ENCODE data around the gene ANKRD10. TPM values are rescaled to one million over a fixed set of nuclear protein-coding genes. Genes with fewer than 3 reads are reported as not detected.

The ANKRD10 gene
- polyA plus RNA-seq, 1 donor, result 172 TPM

DNA sequence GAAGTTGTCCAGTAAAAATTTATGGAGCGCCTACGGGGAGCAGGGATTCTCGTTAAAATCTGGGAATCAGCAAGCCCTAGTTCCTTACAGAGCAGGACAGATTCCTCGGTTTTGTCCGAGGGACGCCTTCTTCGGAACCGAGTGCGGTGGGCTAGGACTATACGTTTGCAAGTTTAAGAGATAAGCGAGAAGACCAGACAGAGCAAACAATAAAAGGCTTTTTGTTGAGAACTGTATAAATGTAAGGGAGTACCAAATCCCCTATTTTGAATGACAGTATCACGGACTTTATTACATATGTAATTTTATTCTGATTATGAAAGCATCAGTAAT lies 971 bp upstream of the ANKRD10 start:
- H3K4me1 ChIP-seq (ENCODE audit: control insufficient read depth, insufficient read depth, low read length), result peaks cover 14% of the 10 kb centered on the region
- no peak for DNase-seq
- H3K27me3 ChIP-seq (ENCODE audit: control insufficient read depth, insufficient read depth, low read length), result peaks cover 3% of the 10 kb centered on the region
- H3K9me3 ChIP-seq (ENCODE audit: control insufficient read depth, low read depth, low read length), result no peaks in the 10 kb centered on the region
- peak overlapping the region; percentile 95 for H3K27ac ChIP-seq (ENCODE audit: low read length)
- WGBS (ENCODE audit: insufficient coverage, low lambda C conversion rate), result 20% methylated on average over 1 of the region's 12 CpGs
- H3K4me3 ChIP-seq (ENCODE audit: low read length), result peak overlapping the region; percentile 88
- no peaks in the 10 kb centered on the region for H3K36me3 ChIP-seq (ENCODE audit: control insufficient read depth, insufficient read depth, low read length)

DNA sequence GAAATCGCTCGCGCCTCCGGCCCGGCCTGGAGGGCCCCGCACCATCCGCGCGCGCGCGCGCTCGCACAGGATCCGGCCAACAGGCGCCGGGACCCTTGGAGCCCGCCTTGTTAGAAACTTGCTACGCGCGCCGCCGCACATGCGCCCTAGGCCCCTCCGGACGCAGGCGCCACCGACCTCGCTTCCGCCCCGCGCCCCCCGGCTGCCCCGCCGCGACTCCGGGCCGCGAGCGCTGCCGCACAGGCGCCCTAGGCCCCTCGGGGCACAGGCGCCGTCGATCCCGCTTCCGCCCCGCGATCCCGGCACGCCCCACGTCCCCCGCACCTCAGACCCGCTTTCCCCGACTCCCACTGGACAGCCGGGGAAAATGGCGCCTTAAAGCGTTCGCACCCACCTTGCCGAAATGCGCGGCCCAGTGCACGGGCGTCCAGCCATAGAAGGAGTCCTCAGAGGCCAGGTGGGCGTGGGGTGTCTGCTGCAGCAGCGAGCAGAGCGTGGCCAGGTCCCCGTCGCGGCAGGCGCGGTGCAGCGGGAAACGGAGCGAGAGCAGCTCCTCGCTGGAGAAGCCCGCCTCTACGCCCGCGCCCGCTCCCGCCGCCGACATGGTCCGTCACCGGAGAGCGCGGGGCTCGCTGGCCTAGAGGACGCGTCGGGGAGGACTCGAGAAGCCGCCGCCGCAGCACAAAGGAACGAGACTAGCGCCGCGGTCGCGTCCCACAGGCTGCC lies 375 bp downstream of the ANKRD10 start:
- H3K27ac ChIP-seq (ENCODE audit: low read length), result peak overlapping the region; percentile 100
- H3K4me3 ChIP-seq (ENCODE audit: low read length), result peak overlapping the region; percentile 93
- H3K27me3 ChIP-seq (ENCODE audit: control insufficient read depth, insufficient read depth, low read length), result no peaks in the 10 kb centered on the region
- no CpG with 5 or more reads among the region's 103 CpGs for WGBS (ENCODE audit: insufficient coverage, low lambda C conversion rate)
- peaks cover 14% of the 10 kb centered on the region for H3K4me1 ChIP-seq (ENCODE audit: control insufficient read depth, insufficient read depth, low read length)
- peaks cover 11% of the 10 kb centered on the region for H3K36me3 ChIP-seq (ENCODE audit: control insufficient read depth, insufficient read depth, low read length)
- peak; percentile 72 to 86 for DNase-seq
- no peaks in the 10 kb centered on the region for H3K9me3 ChIP-seq (ENCODE audit: control insufficient read depth, low read depth, low read length)

DNA sequence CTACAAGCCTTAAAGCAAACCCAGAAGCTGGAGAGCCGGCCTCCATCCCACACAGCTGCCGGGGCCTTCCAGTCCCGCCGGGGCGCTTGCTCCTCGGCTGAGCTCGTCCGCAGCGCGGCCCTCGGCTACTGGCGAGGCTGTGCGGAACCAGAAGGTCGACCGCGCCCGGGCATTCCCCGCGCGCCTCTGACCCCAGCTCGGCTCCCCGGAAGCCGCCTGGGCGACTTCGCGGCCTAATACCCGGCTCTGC lies 863 bp downstream of the ANKRD10 start:
- H3K27me3 ChIP-seq (ENCODE audit: control insufficient read depth, insufficient read depth, low read length), result no peaks in the 10 kb centered on the region
- peak overlapping the region; percentile 100 for H3K27ac ChIP-seq (ENCODE audit: low read length)
- DNase-seq, result no peak
- H3K36me3 ChIP-seq (ENCODE audit: control insufficient read depth, insufficient read depth, low read length), result peaks cover 16% of the 10 kb centered on the region
- WGBS (ENCODE audit: insufficient coverage, low lambda C conversion rate), result no CpG with 5 or more reads among the region's 27 CpGs
- peak overlapping the region; percentile 93 for H3K4me3 ChIP-seq (ENCODE audit: low read length)
- H3K9me3 ChIP-seq (ENCODE audit: control insufficient read depth, low read depth, low read length), result no peaks in the 10 kb centered on the region
- peaks cover 14% of the 10 kb centered on the region for H3K4me1 ChIP-seq (ENCODE audit: control insufficient read depth, insufficient read depth, low read length)

- peaks cover 20% of the 10 kb centered on the region for H3K36me3 ChIP-seq (ENCODE audit: control insufficient read depth, insufficient read depth, low read length)
- no peaks in the 10 kb centered on the region for H3K27me3 ChIP-seq (ENCODE audit: control insufficient read depth, insufficient read depth, low read length)
- no peaks in the 10 kb centered on the region for H3K9me3 ChIP-seq (ENCODE audit: control insufficient read depth, low read depth, low read length)
- H3K27ac ChIP-seq (ENCODE audit: low read length), result peak overlapping the region; percentile 100
- H3K4me1 ChIP-seq (ENCODE audit: control insufficient read depth, insufficient read depth, low read length), result peaks cover 14% of the 10 kb centered on the region
- peak; percentile 63 to 85 for DNase-seq
- H3K4me3 ChIP-seq (ENCODE audit: low read length), result peak overlapping the region; percentile 93
- 0% methylated on average over 3 of the region's 16 CpGs for WGBS (ENCODE audit: insufficient coverage, low lambda C conversion rate)
These were observed 1.4 kb downstream of the ANKRD10 start for GRCh38 chr13:110913322-110914080.

DNA sequence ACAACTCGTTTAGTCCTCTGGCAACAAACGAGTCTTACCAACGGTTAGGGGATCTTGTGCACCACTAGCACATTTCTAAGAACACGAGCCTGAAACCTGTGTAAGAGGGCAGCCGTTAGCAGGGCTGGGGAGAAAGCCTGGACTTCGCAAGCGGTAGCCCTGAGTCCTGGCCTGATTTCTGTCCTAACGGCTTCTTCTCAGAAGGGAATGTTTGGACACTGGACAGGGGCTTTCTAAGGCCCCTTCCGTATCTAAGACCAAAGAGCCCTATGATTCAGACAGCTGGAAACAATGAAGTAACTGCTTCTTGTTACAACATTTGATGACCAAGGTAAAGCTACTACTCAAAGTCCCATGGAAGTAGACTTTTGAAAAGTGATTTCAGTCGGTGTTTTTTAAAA lies 2.2 kb downstream of the ANKRD10 start:
- Histone ChIP-seq H3K9me3 (ENCODE audit: control insufficient read depth, low read depth, low read length) (no peaks in the 10 kb centered on the region), H3K27ac (ENCODE audit: low read length) (peak overlapping the region; percentile 100), H3K4me3 (ENCODE audit: low read length) (peak overlapping the region; percentile 93), H3K36me3 (ENCODE audit: control insufficient read depth, insufficient read depth, low read length) (peaks cover 27% of the 10 kb centered on the region), H3K4me1 (ENCODE audit: control insufficient read depth, insufficient read depth, low read length) (peaks cover 17% of the 10 kb centered on the region), H3K27me3 (ENCODE audit: control insufficient read depth, insufficient read depth, low read length) (no peaks in the 10 kb centered on the region)
- no CpG with 5 or more reads among the region's 10 CpGs for WGBS (ENCODE audit: insufficient coverage, low lambda C conversion rate)
- DNase-seq, result peak in 1 of 2 donors; percentile 64

- no peak for DNase-seq
- H3K9me3 ChIP-seq (ENCODE audit: control insufficient read depth, low read depth, low read length), result no peaks in the 10 kb centered on the region
- H3K4me1 ChIP-seq (ENCODE audit: control insufficient read depth, insufficient read depth, low read length), result peaks cover 17% of the 10 kb centered on the region
- 0% methylated on average over 1 of the region's 2 CpGs for WGBS (ENCODE audit: insufficient coverage, low lambda C conversion rate)
- H3K36me3 ChIP-seq (ENCODE audit: control insufficient read depth, insufficient read depth, low read length), result peaks cover 31% of the 10 kb centered on the region
- H3K27me3 ChIP-seq (ENCODE audit: control insufficient read depth, insufficient read depth, low read length), result no peaks in the 10 kb centered on the region
- H3K27ac ChIP-seq (ENCODE audit: low read length), result peak overlapping the region; percentile 100
- H3K4me3 ChIP-seq (ENCODE audit: low read length), result peak overlapping the region; percentile 93
These were observed 3.0 kb downstream of the ANKRD10 start for GRCh38 chr13:110911880-110912279.

DNA sequence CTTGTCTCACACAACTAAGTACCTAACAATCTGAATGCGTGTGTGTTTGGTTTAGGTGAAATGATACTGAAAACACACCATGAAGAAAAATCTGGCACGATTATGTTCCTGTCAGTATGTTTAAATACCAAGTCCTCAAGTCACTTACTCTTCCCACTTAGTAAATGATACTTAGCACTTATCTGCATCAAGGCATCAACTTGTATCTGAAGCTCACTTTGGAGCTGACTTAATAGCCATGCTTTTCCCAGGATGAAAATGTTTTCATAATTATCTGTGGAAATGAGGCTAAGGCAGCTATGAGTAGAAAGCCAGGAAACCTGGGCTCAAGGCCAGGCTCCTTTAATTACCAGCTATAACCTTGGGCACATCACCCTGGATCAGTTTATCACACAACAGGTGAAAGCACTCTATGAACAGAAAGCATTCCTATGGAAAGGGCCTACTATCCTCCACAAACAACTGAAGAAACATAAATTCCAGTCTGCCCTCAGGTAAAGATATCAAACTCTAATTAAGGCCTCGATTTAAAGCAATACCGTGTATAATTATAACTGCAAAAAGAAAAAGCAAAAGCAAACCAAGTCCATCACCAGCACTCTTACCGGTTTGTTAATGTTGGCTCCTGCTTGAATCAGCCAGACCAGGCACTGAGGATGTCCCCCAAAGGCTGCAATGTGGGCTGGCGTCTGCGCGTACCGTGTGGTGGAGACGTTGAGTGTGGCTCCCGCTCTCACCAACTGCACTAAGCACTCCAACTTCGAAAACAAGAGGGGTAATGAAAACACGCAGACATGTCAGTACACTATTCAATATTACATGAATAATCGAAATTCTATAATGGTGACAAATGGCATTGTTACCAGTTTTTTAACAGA lies 4.6 kb downstream of the ANKRD10 start:
- no peak overlapping the region for H3K27ac ChIP-seq (ENCODE audit: low read length)
- WGBS (ENCODE audit: insufficient coverage, low lambda C conversion rate), result 92% methylated on average over 2 of the region's 14 CpGs
- peaks cover 33% of the 10 kb centered on the region for H3K36me3 ChIP-seq (ENCODE audit: control insufficient read depth, insufficient read depth, low read length)
- peaks cover 15% of the 10 kb centered on the region for H3K4me1 ChIP-seq (ENCODE audit: control insufficient read depth, insufficient read depth, low read length)
- no peaks in the 10 kb centered on the region for H3K9me3 ChIP-seq (ENCODE audit: control insufficient read depth, low read depth, low read length)
- no peak overlapping the region for H3K4me3 ChIP-seq (ENCODE audit: low read length)
- no peaks in the 10 kb centered on the region for H3K27me3 ChIP-seq (ENCODE audit: control insufficient read depth, insufficient read depth, low read length)
- no peak for DNase-seq

DNA sequence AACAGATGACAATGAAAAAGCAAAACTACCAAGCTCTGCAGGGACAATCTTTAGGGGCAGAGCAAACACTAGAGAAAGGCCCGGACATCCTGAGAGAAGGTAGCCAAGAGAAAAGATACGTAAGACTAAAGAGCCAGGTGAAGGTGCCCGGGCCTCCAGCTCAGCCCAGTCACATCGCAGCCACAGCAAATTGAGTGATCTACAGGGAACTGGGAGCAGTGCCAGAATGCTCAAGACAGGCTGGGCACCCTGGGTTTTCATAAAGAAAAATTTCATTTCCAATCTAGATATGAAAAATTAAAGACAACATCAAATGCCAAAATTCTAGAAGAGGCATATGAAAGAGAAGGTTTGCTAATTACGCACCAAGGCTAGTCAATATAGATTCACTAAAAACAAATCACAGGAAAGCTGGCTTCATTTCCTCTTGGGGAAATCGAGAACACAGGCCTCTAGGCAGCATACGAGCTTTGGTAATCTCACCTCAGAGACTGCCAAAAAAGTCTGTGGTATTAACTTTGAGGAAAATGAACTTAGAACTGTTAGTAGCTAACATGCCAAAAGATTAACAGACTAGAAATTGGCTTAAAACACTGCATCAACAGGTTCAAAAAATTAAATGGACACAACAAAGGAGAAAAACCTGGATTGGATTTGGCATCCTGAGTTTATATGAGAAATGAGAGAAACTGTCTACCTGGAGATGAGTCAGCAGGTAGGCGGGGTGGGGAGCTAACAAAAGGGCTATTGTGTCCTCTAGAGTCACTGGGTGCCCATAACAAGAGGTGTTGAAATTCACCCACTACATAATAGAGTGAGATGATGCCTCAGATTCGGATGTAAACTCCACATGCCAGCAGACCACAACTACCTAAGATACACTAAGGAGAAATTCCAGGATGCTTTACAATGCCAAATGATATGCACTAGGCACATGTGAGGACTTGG lies 6.6 kb downstream of the ANKRD10 start:
- WGBS (ENCODE audit: insufficient coverage, low lambda C conversion rate), result 57% methylated on average over 2 of the region's 9 CpGs

GRCh38 chr13:110907301-110907700 lies 7.6 kb downstream of the ANKRD10 start:
- H3K36me3 ChIP-seq (ENCODE audit: control insufficient read depth, insufficient read depth, low read length), result peaks cover 50% of the 10 kb centered on the region
- DNase-seq, result no peak
- no peak overlapping the region for H3K27ac ChIP-seq (ENCODE audit: low read length)
- WGBS (ENCODE audit: insufficient coverage, low lambda C conversion rate), result 73% methylated on average over 2 of the region's 4 CpGs
- no peaks in the 10 kb centered on the region for H3K9me3 ChIP-seq (ENCODE audit: control insufficient read depth, low read depth, low read length)
- no peak overlapping the region for H3K4me3 ChIP-seq (ENCODE audit: low read length)
- peaks cover 11% of the 10 kb centered on the region for H3K4me1 ChIP-seq (ENCODE audit: control insufficient read depth, insufficient read depth, low read length)
- no peaks in the 10 kb centered on the region for H3K27me3 ChIP-seq (ENCODE audit: control insufficient read depth, insufficient read depth, low read length)

More for the DNA sequence above, 6.6 kb downstream of the ANKRD10 start:
- H3K9me3 ChIP-seq (ENCODE audit: control insufficient read depth, low read depth, low read length), result no peaks in the 10 kb centered on the region
- no peak overlapping the region for H3K4me3 ChIP-seq (ENCODE audit: low read length)
- H3K27me3 ChIP-seq (ENCODE audit: control insufficient read depth, insufficient read depth, low read length), result no peaks in the 10 kb centered on the region
- H3K27ac ChIP-seq (ENCODE audit: low read length), result peak overlapping the region; percentile 22
- peak; percentile 34 to 74 for DNase-seq
- H3K36me3 ChIP-seq (ENCODE audit: control insufficient read depth, insufficient read depth, low read length), result peaks cover 42% of the 10 kb centered on the region
- peaks cover 15% of the 10 kb centered on the region for H3K4me1 ChIP-seq (ENCODE audit: control insufficient read depth, insufficient read depth, low read length)
